NB4 (cell line): ENCODE measurements around the gene C10orf143.
"Not testable (repeated sequence)": the region's sequence is repeated elsewhere in the genome, so short reads cannot be mapped to it uniquely, and the experiment has no call there.

Experiments
- DNase-seq: peaks from one replicate; pipeline ENCODE4 v3.0.0; 2010; ENCODE audit warnings: low read depth
- H3K4me3 ChIP-seq: one replicate; pipeline ENCODE4 v1.5.1; 2011; ENCODE audit warnings: mild to moderate bottlenecking, low read depth, low read length, moderate library complexity
- MAX ChIP-seq: IDR thresholded peaks from 2 replicates; pipeline ENCODE4 v1.6.1; 2011; ENCODE audit warnings: low read depth, low read length
- MYC ChIP-seq: IDR thresholded peaks from 2 replicates; pipeline ENCODE4 v1.6.1; 2011; ENCODE audit warnings: low read depth, low read length
- POLR2A ChIP-seq: IDR thresholded peaks from 2 replicates; pipeline ENCODE4 v1.6.1; 2011; ENCODE audit warnings: mild to moderate bottlenecking; ENCODE audit not compliant: insufficient read length; ENCODE audit errors: extremely low read depth
- TF ChIP-seq, protein P1 (sequence below): IDR thresholded peaks from one replicate; pipeline ENCODE4 v1.5.1; 2012; ENCODE audit warnings: low read depth, low read length

Gene C10orf143

GRCh38 chr10:130105724-130106123, 4.9 kb downstream of the C10orf143 start:
- no peak for DNase-seq
- H3K4me3 ChIP-seq = no peak overlapping the region
- no peak for TF ChIP-seq MAX
- TF ChIP-seq, protein P1, sequence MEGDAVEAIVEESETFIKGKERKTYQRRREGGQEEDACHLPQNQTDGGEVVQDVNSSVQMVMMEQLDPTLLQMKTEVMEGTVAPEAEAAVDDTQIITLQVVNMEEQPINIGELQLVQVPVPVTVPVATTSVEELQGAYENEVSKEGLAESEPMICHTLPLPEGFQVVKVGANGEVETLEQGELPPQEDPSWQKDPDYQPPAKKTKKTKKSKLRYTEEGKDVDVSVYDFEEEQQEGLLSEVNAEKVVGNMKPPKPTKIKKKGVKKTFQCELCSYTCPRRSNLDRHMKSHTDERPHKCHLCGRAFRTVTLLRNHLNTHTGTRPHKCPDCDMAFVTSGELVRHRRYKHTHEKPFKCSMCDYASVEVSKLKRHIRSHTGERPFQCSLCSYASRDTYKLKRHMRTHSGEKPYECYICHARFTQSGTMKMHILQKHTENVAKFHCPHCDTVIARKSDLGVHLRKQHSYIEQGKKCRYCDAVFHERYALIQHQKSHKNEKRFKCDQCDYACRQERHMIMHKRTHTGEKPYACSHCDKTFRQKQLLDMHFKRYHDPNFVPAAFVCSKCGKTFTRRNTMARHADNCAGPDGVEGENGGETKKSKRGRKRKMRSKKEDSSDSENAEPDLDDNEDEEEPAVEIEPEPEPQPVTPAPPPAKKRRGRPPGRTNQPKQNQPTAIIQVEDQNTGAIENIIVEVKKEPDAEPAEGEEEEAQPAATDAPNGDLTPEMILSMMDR = no peak
- no peak for TF ChIP-seq POLR2A
- TF ChIP-seq MYC = no peak

DNA sequence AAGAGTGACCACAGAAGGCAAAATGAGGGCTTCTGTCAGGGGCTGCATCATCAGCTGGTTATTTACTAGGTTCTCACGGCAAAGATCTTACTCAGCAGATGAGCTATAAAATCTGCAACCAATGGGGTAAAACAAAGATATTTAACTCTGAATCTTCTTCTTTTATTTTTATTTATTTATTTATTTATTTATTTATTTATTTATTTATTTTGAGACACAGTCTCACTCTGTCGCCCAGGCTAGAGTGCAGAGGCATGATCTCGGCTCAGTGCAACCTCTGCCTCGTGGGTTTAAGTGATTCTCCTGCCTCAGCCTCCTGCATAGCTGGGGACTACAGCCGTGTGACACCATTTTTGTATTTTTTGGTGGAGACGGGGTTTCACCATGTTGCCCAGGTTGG, 11.3 kb downstream of the C10orf143 start:
- TF ChIP-seq POLR2A = no peak
- no peak for TF ChIP-seq MYC
- TF ChIP-seq, protein P1 = no peak
- TF ChIP-seq MAX = no peak
- no peak overlapping the region for H3K4me3 ChIP-seq
- DNase-seq = no peak

- not testable (repeated sequence) for DNase-seq, H3K4me3 ChIP-seq
These were observed 20.1 kb downstream of the C10orf143 start for GRCh38 chr10:130090565-130090964.

DNA sequence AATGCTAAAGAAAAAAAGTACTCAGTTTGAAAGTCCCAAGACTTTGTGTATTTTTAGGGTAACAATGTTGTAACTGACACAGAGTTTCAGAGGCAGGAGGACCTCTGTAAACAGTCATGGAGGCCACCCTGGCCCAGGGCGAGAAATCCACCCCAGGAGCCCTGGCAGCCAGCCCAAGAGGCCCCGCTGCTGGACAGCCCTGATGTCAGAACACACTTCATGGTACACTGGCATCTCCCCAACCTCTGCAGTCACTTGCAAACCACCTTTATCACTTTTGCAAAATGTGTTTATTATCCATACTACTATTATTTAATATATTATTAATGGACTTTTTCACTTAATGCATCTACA, 30.2 kb downstream of the C10orf143 start:
- no peak overlapping the region for H3K4me3 ChIP-seq
- DNase-seq = no peak
- TF ChIP-seq POLR2A (no peak), MYC (no peak), MAX (no peak)
- TF ChIP-seq, protein P1 = no peak

DNA sequence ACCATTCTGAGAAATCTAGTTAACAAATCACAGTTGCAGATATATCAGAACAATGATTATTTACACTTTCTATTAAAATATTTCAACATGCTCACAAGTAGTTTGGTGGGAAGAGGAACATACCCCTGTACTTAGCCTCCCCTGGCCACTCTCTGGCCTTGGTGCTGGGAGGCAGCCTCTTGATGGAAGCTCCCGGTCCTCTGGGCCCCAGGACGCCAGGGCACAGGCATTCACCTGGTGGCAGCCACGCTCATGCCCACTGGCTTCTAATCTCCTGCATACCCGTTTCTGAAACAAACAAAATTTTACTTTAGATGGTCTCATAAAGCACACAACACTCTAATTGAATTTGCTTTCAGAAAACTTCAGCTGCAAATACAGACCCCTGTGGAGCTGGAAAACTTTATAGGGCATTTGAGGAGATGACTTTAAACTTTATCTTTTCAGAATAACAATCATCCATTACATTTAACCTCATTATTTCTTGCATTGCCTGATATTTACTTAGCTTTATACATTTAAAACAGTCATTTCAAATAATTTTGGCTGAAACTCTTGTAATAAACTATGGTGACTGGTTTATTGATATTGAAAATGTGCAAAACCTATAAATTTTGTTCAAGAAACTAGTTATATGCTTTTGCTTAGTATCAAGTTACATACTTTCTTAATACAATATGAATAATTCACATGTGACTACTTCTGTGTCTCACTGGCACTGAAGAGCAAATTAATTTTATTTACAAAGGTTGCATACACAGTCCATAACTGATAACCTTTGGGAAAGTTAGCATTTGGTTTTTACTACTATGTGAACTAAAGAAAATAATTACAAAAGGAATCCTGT, 30.8 kb downstream of the C10orf143 start:
- DNase-seq = no peak
- TF ChIP-seq, protein P1 = no peak
- TF ChIP-seq MAX = no peak
- H3K4me3 ChIP-seq = no peak overlapping the region

DNA sequence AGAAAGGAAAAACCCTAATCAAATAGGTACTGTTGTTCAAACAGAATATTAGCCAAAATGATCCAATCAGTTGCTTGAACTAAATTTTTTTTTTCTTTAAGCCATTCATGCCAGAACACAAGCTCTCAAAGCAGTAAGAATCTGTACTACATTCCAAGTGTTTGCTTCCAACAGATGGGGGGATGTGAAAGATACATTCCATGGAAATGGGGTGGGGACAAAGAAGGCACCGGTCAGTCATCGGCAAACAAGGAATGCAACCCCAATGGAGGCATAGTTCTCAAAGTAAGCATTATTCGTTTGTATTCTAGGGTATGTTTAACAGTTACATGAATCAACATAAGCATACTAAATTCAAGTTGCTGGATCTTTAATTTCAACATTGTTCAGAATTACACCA, 32.5 kb downstream of the C10orf143 start:
- no peak overlapping the region for H3K4me3 ChIP-seq
- DNase-seq = no peak
- TF ChIP-seq MYC (no peak), POLR2A (no peak), MAX (no peak)
- TF ChIP-seq, protein P1 = no peak
